Mammary epithelial cell (primary cell): Measurements from ENCODE around the gene MITD1.

Source experiments
- CTCF ChIP-seq, 2 donors: IDR thresholded peaks in 1 of 2; conservative IDR thresholded peaks in 1 of 2; 2 replicates each; pipeline ENCODE4 v1.5.1; 2011 to 2012; ENCODE audit warnings: inconsistent platforms in 2 of 2, low read length in 2 of 2, mild to moderate bottlenecking in 2 of 2, control low read depth in 1 of 2, low read depth in 1 of 2; ENCODE audit not compliant: insufficient read depth in 1 of 2; ENCODE audit errors: extremely low read depth in 1 of 2
- EZH2 ChIP-seq: IDR thresholded peaks from 2 replicates; pipeline ENCODE4 v1.6.1; 2012; ENCODE audit warnings: low read length, inconsistent platforms, borderline replicate concordance

- TF ChIP-seq CTCF (conservative IDR thresholded peaks at IDR 0.05 in 1 of 2, IDR thresholded peaks at IDR 0.05 in 1 of 2; ENCODE audit: extremely low read depth in 1 of 2, insufficient read depth in 1 of 2, low read depth in 1 of 2, low read length in 2 of 2): peak in 1 of 2 donors; percentile 24
- TF ChIP-seq EZH2: no peak
Measured at GRCh38 chr2:99154643-99155536, 26.0 kb downstream of the MITD1 start, which contains the start of the genes LIPT1 and TSGA10.
